Right lung (tissue), 5 donors: ENCODE results near the gene AGBL5. TPM values are rescaled to one million over a fixed set of nuclear protein-coding genes. Genes with fewer than 3 reads are reported as not detected.
"Not testable (repeated sequence)": the region's sequence is repeated elsewhere in the genome, so short reads cannot be mapped to it uniquely, and the experiment has no call there.

ENCODE experiments used
- DNase-seq, 2 donors: peaks; one replicate each; pipeline ENCODE4 v3.0.0-alpha.2; 2013
- polyA plus RNA-seq, 5 donors: library from polyadenylated mRNA; unstranded; fragments of 120-200 nt; gene quantifications; one replicate each; pipeline versions ENCODE4 v1.2.1 to v1.2.3, GENCODE V29; 2013; ENCODE audit warnings: inconsistent platforms in 1 of 5, low replicate concordance in 1 of 5; ENCODE audit not compliant: insufficient read length in 5 of 5, insufficient read depth in 1 of 5

The AGBL5 gene
- polyA plus RNA-seq, 5 donors = 45.6 to 55.3 (median 53.8) TPM

GRCh38 chr2:27074738-27075565, 23.5 kb downstream of the AGBL5 start:
- peak; percentile 69 to 74 for DNase-seq

GRCh38 chr2:27075566-27075871, 24.1 kb downstream of the AGBL5 start:
- DNase-seq = not testable (repeated sequence)

GRCh38 chr2:27076323-27076722, 24.9 kb downstream of the AGBL5 start:
- DNase-seq = no peak

GRCh38 chr2:27077231-27077630, 25.8 kb downstream of the AGBL5 start:
- no peak for DNase-seq

- DNase-seq = peak; percentile 94 to 95
Measured at GRCh38 chr2:27078267-27079194, 27.1 kb downstream of the AGBL5 start, which contains the start of gene EMILIN1. TSS of gene EMILIN1 (plus strand) at chr2:27078615. CDS start at chr2:27079066, 451 bp downstream.

- no peak for DNase-seq
Measured at GRCh38 chr2:27079233-27080139, 28.0 kb downstream of the AGBL5 start.

- DNase-seq = no peak
Measured at GRCh38 chr2:27080140-27080469, 28.6 kb downstream of the AGBL5 start.

GRCh38 chr2:27080603-27080936, 29.1 kb downstream of the AGBL5 start:
- DNase-seq = no peak

- no peak for DNase-seq
Measured at GRCh38 chr2:27081984-27082772, 30.7 kb downstream of the AGBL5 start.

- DNase-seq = no peak
Measured at GRCh38 chr2:27082773-27083409, 31.4 kb downstream of the AGBL5 start.

- DNase-seq = no peak
Measured at GRCh38 chr2:27083410-27084296, 32.2 kb downstream of the AGBL5 start.

GRCh38 chr2:27084297-27085061, 33.0 kb downstream of the AGBL5 start:
- DNase-seq = no peak

GRCh38 chr2:27085062-27085672, 33.7 kb downstream of the AGBL5 start:
- DNase-seq = no peak

- DNase-seq = no peak
Measured at GRCh38 chr2:27085673-27086089, 34.2 kb downstream of the AGBL5 start.

GRCh38 chr2:27086090-27086723, 34.7 kb downstream of the AGBL5 start:
- DNase-seq = peak; percentile 95

GRCh38 chr2:27086724-27087593, 35.5 kb downstream of the AGBL5 start, which contains the start of gene KHK:
TSS of gene KHK (plus strand) at chr2:27086772. CDS start at chr2:27087260, 488 bp downstream.
- no peak for DNase-seq
